ENCODE measurements around the gene RAB7B. TPM values are rescaled to one million over a fixed set of nuclear protein-coding genes. Genes with fewer than 3 reads are reported as not detected.

The RAB7B gene
- total and polyA plus RNA-seq, 9 of the 15 experiments (the other 6 are each of a cell fraction or from before 2014, with no cell fraction given): 0.03 to 0.29 (median 0.07) TPM; not detected in 4

DNA sequence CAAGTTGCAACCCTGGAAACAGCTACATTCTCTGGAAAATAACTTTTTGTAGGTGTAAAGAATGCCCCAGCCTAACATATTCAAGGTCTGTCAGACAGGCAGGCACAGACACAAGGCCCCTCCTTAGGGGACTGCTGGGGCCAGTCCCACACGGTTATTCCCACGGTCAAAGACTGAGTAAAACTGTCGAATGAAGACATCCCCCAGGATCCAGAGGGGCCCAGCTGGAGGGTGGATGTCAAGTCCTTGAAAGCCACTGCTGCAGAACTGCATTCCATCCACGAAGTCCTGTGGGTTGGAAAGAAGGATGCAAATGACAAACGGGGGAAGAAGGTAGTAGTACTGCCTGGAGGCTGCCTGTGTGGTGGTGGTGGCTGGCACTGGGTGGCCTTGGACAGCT is 6.9 kb upstream of the RAB7B start:
- no peaks in the 10 kb centered on the region for H3K9me1 ChIP-seq (ENCODE audit: control insufficient read depth, insufficient read depth, low read length)
- H3K9me3 ChIP-seq (replicated peaks; ENCODE audit: control insufficient read depth, insufficient read depth, low read depth, low read length): no peaks in the 10 kb centered on the region
- no peak overlapping the region for H3K4me2 ChIP-seq (ENCODE audit: insufficient read depth, low read length)
- no TSS peak for BruUV-seq (replicated peaks)
- no peak overlapping the region for H3K27ac ChIP-seq (ENCODE audit: extremely low read depth, low read depth, low read length)
- TF ChIP-seq RBM15 (IDR thresholded peaks at IDR 0.05; ENCODE audit: insufficient read depth, low read length) (no peak), ZSCAN32 (CRISPR knock-in tag; IDR thresholded peaks at IDR 0.05) (no peak), NR3C1 (CRISPR knock-in tag; IDR thresholded peaks at IDR 0.05) (no peak), FOXA3 (CRISPR knock-in tag; conservative IDR thresholded peaks at IDR 0.05 in 1 of 2, IDR thresholded peaks at IDR 0.05 in 1 of 2) (no peak), ZNF212 (CRISPR knock-in tag; IDR thresholded peaks at IDR 0.05) (no peak), KDM4B (IDR thresholded peaks at IDR 0.05; ENCODE audit: borderline replicate concordance in 2 of 2, low read depth in 1 of 2) (no peak), TEAD2 (tag; IDR thresholded peaks at IDR 0.05) (no peak), RBM17 (IDR thresholded peaks at IDR 0.05; ENCODE audit: borderline replicate concordance, low read depth, low read length) (no peak), ZKSCAN8 (CRISPR knock-in tag; IDR thresholded peaks at IDR 0.05) (no peak), FOSL1 (tag; conservative IDR thresholded peaks at IDR 0.05) (no peak), ZNF699 (CRISPR knock-in tag; IDR thresholded peaks at IDR 0.05; ENCODE audit: insufficient replicate concordance) (no peak)
- TF ChIP-seq, protein P1, sequence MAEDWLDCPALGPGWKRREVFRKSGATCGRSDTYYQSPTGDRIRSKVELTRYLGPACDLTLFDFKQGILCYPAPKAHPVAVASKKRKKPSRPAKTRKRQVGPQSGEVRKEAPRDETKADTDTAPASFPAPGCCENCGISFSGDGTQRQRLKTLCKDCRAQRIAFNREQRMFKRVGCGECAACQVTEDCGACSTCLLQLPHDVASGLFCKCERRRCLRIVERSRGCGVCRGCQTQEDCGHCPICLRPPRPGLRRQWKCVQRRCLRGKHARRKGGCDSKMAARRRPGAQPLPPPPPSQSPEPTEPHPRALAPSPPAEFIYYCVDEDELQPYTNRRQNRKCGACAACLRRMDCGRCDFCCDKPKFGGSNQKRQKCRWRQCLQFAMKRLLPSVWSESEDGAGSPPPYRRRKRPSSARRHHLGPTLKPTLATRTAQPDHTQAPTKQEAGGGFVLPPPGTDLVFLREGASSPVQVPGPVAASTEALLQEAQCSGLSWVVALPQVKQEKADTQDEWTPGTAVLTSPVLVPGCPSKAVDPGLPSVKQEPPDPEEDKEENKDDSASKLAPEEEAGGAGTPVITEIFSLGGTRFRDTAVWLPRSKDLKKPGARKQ (CRISPR knock-in tag; IDR thresholded peaks at IDR 0.05): no peak
- TF ChIP-seq, protein P2, sequence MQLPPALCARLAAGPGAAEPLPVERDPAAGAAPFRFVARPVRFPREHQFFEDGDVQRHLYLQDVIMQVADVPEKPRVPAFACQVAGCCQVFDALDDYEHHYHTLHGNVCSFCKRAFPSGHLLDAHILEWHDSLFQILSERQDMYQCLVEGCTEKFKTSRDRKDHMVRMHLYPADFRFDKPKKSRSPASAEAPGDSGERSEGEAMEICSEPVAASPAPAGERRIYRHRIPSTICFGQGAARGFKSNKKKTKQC (CRISPR knock-in tag; IDR thresholded peaks at IDR 0.05): no peak
- H3K4me3 ChIP-seq: no peak overlapping the region
- peaks cover 20 to 38% of the 10 kb centered on the region in 2 experiments for H3K27me3 ChIP-seq (ENCODE audit: control insufficient read depth in 2 of 2, insufficient read depth in 2 of 2, low read length in 2 of 2)
- H3K9ac ChIP-seq (ENCODE audit: insufficient read depth in 1 of 2, low read depth in 2 of 2, low read length in 2 of 2): no peak overlapping the region
- ATAC-seq (no peak), FAIRE-seq (no peak), DNase-seq (ENCODE audit: extremely low read depth in 1 of 4, low spot score in 3 of 4) (no peak)
- no peak overlapping the region for H2AFZ ChIP-seq (ENCODE audit: low read depth, low read length)
- in situ Hi-C loops (cut with MboI): no loop called here
- H3K79me2 ChIP-seq (ENCODE audit: control insufficient read depth, insufficient read depth, low read length): no peaks in the 10 kb centered on the region
- no peaks in the 10 kb centered on the region for H3K36me3 ChIP-seq (ENCODE audit: control insufficient read depth, insufficient read depth, low read length)
- intact Hi-C loops (cut with micrococcal nuclease): no loop called here
- ChIA-PET POLR2A (no interaction called here), CTCF (ENCODE audit: low intra/inter-chr PET ratio) (no interaction called here)
- WGBS (ENCODE audit: insufficient coverage, low coverage, missing lambda C conversion rate): 0% methylated on average over 5 of the region's 5 CpGs
- no peaks in the 10 kb centered on the region; the same call in none of the 2 replicates for H4K20me1 ChIP-seq (replicated peaks; ENCODE audit: control insufficient read depth, insufficient read depth, low read length)
- H3K4me1 ChIP-seq (replicated peaks in 1 of 2; ENCODE audit: control insufficient read depth in 2 of 2, insufficient read depth in 2 of 2, low read length in 2 of 2): peaks cover 9 to 16% of the 10 kb centered on the region in 2 experiments
